AG09319 (cell line): ENCODE measurements around the gene RARB.

Source experiments
- DNase-seq: peaks from one replicate; pipeline ENCODE4 v3.0.0-alpha.2; 2010; ENCODE audit warnings: low read depth; ENCODE audit errors: extremely low read depth
- CTCF ChIP-seq: IDR thresholded peaks from 2 replicates; pipeline ENCODE4 v1.5.1; 2011; ENCODE audit warnings: low read depth, mild to moderate bottlenecking, inconsistent platforms, low read length, moderate library complexity

The RARB gene

DNA sequence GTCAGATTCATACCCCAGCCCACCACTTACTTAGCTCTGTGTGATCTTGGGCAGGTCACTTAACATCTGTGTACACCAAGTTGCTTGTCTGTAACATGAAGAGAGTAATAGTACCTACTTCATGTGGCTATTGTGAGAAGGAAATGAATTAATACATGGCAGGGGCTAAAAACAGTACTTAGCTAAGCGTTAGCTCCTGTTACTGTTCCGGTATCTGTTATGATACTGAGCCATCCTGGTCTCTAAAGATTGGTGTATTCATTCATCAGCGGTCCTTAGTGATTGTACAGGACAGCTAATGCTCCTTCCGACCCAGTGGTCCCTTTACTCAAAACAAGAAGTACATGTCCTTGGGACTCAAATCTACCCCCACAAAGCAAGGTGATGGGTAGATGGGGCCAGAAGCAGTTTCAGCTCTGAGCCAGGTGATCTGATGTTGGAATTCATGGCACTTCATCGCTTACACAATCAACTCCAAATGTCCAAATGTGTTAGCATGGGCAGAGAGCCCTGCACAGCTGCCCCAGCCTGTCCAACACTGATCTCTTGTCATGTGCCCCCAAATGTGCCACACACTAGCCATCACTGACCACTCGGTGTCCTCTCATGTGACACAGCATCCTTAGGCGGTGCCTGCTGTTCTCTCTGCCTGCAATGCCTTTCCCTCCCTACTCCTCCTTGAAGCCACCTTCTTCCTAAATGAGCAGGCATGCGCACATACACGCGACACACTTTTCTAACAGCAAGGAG lies 84.1 kb downstream of the RARB start:
- no peak for TF ChIP-seq CTCF
- DNase-seq: no peak

DNA sequence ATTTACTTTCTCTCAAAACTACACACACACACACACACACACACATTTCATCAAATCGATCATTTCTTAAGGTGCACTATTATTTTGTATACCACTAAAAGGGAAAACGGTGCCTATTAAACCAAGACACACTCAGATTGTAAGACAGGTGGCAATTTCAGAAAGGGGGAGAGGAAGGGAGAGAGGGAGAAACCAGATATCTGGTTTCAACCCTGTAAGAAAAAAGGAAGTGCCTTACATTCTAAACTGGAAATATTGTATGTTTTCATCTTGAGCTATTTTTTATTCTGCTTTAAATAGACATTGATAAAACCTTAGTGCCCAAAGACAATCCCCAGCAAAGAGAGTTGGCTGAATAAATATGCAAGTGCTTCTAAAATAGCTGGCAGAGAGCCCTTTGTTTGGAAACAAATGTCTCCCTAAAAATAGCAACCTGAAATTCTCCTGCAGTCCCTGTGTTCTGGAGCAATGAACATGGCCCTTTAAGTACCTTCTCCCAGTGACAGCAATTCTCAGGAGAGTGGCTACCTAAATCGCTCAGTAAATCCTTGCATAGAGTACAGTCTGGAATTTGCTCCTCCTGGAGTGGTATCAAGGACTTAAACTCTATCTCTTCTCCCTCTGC lies 85.7 kb downstream of the RARB start:
- no peak for DNase-seq

GRCh38 chr3:25515171-25515570 lies 87.1 kb downstream of the RARB start:
- DNase-seq: no peak
- no peak for TF ChIP-seq CTCF

More for the DNA sequence above, 85.7 kb downstream of the RARB start:
- no peak for TF ChIP-seq CTCF

GRCh38 chr3:25520926-25521559 lies 93.0 kb downstream of the RARB start:
- no peak for DNase-seq
- TF ChIP-seq CTCF: no peak

DNA sequence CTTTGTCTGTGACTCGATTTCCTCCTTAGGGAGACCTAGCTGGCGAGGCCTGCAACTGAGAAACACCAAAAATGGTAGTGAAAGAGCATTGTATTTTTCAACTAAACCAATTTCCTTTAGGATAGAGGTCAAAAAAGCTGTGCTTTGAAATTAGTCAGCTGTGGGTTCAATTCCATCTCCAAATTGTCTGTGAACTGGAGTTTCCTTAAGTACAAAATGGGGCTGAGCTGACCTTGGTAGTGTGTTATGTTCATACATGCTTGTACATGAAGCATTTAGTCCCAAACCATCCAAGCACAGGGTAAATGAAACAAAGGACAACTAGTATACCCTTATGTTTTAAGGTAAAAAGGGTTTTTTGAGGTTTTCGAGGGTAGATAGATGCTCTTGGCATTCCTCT lies 99.3 kb downstream of the RARB start:
- TF ChIP-seq CTCF: no peak
- DNase-seq: no peak

DNA sequence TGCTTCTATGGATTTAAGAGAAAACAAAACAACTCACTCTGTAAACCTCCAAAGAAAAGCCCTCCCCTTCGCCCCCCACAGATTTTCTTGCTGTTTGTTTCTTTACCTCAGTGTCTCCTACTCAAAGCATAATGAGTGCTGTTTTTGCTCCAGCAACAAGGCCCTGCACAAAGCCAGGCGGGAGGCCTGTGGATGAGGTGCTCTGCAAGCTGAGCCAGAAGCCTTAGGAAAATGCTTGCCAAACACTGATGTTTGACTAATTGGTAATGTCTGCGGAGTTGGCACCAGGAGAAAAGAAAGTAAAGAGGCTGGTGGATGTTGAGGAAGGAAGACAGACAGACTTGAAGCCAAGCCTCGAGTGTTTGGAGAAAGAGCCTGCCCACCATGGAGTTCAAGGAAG lies 99.7 kb downstream of the RARB start:
- no peak for DNase-seq
- TF ChIP-seq CTCF: no peak

DNA sequence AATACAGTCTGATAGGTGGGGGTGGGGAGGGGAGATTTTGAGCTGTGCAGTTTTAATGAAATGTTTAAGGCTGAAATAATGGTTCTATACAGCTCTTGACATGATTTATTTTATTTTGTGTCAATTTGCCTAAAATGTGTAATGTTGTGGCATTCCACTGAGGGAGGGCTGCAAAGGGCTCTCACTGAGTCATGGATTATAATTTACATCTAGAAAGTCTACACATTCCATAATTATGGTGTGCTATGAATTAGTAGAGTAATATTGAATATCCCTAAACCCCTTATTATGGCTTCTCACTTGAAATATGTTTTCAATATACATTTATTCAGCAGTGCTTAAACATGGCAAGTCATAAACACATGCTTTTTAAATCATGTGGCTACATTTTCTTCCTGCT lies 103.9 kb downstream of the RARB start:
- DNase-seq: no peak
- no peak for TF ChIP-seq CTCF
